ENCODE results near the gene IPO4. TPM values are rescaled to one million over a fixed set of nuclear protein-coding genes. Genes with fewer than 3 reads are reported as not detected.
A peak's percentile ranks its signal among the peaks of the same experiment; 100 is the strongest.

IPO4 gene
- total and polyA plus RNA-seq, 2 of the 13 experiments (the other 11 are each of a cell fraction or from before 2014, with no cell fraction given), result 39.0 to 179 TPM

DNA sequence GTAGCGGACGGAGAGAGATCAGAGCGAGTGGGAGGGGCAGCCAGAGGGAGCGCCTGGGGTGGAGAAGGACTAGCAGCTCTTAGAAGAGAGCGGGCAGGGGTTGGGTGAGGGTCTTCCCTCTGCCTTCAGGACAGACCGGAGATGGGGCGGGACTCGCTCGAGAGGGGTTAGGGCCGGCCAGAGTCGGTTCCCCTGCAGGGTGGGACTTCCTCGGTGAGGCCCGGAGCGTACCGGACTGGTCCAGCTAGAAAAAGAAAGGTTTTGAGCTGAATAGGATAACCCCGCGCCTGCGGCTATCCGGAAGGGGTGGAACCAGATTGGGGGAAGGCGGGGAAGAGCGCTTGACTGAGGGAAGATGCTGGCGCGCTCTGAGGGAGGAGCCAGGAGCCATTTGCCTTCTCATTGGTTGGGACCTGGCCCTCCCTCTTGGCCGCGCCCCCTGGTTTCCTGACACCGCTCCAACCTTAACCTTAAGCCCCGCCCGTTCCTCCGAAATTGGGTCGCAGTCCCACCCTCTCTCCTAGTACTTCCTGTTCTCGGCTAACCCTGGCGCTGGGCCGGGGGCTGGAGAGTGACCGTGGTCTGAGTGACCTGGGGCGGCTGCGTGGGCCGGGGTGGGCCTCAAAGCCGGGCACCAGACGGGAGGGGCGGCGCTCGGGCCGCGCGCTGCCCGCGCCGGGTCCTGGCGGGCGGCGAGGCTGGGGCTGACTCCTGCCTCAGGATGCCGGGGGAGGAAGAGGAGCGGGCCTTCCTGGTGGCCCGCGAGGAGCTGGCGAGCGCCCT, 41.4 kb downstream of the IPO4 start, which contains the start of gene RNF31 (continued):
- TF ChIP-seq, protein P1, sequence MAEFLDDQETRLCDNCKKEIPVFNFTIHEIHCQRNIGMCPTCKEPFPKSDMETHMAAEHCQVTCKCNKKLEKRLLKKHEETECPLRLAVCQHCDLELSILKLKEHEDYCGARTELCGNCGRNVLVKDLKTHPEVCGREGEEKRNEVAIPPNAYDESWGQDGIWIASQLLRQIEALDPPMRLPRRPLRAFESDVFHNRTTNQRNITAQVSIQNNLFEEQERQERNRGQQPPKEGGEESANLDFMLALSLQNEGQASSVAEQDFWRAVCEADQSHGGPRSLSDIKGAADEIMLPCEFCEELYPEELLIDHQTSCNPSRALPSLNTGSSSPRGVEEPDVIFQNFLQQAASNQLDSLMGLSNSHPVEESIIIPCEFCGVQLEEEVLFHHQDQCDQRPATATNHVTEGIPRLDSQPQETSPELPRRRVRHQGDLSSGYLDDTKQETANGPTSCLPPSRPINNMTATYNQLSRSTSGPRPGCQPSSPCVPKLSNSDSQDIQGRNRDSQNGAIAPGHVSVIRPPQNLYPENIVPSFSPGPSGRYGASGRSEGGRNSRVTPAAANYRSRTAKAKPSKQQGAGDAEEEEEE (CRISPR knock-in tag; IDR thresholded peaks at IDR 0.05; ENCODE audit: borderline replicate concordance), result 0 out of 2 replicates have a peak, but pooled peaks have one; percentile 80
- TF ChIP-seq, protein P2, sequence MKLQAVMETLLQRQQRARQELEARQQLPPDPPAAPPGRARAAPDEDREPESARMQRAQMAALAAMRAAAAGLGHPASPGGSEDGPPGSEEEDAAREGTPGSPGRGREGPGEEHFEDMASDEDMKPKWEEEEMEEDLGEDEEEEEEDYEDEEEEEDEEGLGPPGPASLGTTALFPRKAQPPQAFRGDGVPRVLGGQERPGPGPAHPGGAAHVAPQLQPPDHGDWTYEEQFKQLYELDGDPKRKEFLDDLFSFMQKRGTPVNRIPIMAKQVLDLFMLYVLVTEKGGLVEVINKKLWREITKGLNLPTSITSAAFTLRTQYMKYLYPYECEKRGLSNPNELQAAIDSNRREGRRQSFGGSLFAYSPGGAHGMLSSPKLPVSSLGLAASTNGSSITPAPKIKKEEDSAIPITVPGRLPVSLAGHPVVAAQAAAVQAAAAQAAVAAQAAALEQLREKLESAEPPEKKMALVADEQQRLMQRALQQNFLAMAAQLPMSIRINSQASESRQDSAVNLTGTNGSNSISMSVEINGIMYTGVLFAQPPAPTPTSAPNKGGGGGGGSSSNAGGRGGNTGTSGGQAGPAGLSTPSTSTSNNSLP (IDR thresholded peaks at IDR 0.05; ENCODE audit: low read depth, low read length), result no peak
- TF ChIP-seq ZBTB38 (CRISPR knock-in tag; IDR thresholded peaks at IDR 0.05) (peak; percentile 85), NBN (conservative IDR thresholded peaks at IDR 0.05) (no peak), ZNF879 (CRISPR knock-in tag; IDR thresholded peaks at IDR 0.05) (peak; percentile 97), KDM6A (CRISPR knock-in tag; IDR thresholded peaks at IDR 0.05; ENCODE audit: low read depth) (no peak; the same call in 1 of the 2 replicates), ZFP37 (CRISPR knock-in tag; IDR thresholded peaks at IDR 0.05; ENCODE audit: borderline replicate concordance) (0 out of 2 replicates have a peak, but pooled peaks have one; percentile 11), ELF3 (CRISPR knock-in tag; IDR thresholded peaks at IDR 0.05) (peak; percentile 93), ZNF230 (CRISPR knock-in tag; IDR thresholded peaks at IDR 0.05) (peak; percentile 63; the same call in 1 of the 2 replicates), CBFB (CRISPR knock-in tag; IDR thresholded peaks at IDR 0.05) (no peak), NFIC (IDR thresholded peaks at IDR 0.05; ENCODE audit: low read length) (no peak), RBFOX2 (IDR thresholded peaks at IDR 0.05; ENCODE audit: low read depth, low read length) (peak; percentile 95), ZNF121 (CRISPR knock-in tag; IDR thresholded peaks at IDR 0.05) (no peak), ZNF234 (CRISPR knock-in tag; conservative IDR thresholded peaks at IDR 0.05) (no peak), SMC3 (IDR thresholded peaks at IDR 0.05; ENCODE audit: low read length) (no peak), JUN (CRISPR knock-in tag; IDR thresholded peaks at IDR 0.05) (no peak; the same call in none of the 2 replicates)
- TF ChIP-seq, protein P3, sequence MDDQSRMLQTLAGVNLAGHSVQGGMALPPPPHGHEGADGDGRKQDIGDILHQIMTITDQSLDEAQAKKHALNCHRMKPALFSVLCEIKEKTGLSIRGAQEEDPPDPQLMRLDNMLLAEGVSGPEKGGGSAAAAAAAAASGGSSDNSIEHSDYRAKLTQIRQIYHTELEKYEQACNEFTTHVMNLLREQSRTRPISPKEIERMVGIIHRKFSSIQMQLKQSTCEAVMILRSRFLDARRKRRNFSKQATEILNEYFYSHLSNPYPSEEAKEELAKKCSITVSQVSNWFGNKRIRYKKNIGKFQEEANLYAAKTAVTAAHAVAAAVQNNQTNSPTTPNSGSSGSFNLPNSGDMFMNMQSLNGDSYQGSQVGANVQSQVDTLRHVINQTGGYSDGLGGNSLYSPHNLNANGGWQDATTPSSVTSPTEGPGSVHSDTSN (CRISPR knock-in tag; IDR thresholded peaks at IDR 0.05; ENCODE audit: borderline replicate concordance), result peak; percentile 66; the same call in 1 of the 2 replicates
- TF ChIP-seq, protein P4, sequence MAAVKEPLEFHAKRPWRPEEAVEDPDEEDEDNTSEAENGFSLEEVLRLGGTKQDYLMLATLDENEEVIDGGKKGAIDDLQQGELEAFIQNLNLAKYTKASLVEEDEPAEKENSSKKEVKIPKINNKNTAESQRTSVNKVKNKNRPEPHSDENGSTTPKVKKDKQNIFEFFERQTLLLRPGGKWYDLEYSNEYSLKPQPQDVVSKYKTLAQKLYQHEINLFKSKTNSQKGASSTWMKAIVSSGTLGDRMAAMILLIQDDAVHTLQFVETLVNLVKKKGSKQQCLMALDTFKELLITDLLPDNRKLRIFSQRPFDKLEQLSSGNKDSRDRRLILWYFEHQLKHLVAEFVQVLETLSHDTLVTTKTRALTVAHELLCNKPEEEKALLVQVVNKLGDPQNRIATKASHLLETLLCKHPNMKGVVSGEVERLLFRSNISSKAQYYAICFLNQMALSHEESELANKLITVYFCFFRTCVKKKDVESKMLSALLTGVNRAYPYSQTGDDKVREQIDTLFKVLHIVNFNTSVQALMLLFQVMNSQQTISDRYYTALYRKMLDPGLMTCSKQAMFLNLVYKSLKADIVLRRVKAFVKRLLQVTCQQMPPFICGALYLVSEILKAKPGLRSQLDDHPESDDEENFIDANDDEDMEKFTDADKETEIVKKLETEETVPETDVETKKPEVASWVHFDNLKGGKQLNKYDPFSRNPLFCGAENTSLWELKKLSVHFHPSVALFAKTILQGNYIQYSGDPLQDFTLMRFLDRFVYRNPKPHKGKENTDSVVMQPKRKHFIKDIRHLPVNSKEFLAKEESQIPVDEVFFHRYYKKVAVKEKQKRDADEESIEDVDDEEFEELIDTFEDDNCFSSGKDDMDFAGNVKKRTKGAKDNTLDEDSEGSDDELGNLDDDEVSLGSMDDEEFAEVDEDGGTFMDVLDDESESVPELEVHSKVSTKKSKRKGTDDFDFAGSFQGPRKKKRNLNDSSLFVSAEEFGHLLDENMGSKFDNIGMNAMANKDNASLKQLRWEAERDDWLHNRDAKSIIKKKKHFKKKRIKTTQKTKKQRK (IDR thresholded peaks at IDR 0.05; ENCODE audit: low read length), result no peak
- TF ChIP-seq, protein P5, sequence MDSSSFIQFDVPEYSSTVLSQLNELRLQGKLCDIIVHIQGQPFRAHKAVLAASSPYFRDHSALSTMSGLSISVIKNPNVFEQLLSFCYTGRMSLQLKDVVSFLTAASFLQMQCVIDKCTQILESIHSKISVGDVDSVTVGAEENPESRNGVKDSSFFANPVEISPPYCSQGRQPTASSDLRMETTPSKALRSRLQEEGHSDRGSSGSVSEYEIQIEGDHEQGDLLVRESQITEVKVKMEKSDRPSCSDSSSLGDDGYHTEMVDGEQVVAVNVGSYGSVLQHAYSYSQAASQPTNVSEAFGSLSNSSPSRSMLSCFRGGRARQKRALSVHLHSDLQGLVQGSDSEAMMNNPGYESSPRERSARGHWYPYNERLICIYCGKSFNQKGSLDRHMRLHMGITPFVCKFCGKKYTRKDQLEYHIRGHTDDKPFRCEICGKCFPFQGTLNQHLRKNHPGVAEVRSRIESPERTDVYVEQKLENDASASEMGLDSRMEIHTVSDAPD (CRISPR knock-in tag; IDR thresholded peaks at IDR 0.05), result no peak

All from HepG2 (cell line).